NCI-H446 treated with DMSO at 0.1 percent for 48 hours (cell line): ENCODE data around the gene PTGS2.

Experiments used
- DNase-seq: peaks from one replicate; lab custom pipeline; 2025; lab: John Stamatoyannopoulos, UW

Gene PTGS2

GRCh38 chr1:186680245-186681061 lies at the start of gene PTGS2:
PTGS2 (minus strand) TSS chr1:186680423; CDS start chr1:186680290, 133 bp downstream.
- DNase-seq = peak; percentile 83

GRCh38 chr1:186722711-186723309 lies 42.6 kb upstream of the PTGS2 start:
- DNase-seq = no peak

DNA sequence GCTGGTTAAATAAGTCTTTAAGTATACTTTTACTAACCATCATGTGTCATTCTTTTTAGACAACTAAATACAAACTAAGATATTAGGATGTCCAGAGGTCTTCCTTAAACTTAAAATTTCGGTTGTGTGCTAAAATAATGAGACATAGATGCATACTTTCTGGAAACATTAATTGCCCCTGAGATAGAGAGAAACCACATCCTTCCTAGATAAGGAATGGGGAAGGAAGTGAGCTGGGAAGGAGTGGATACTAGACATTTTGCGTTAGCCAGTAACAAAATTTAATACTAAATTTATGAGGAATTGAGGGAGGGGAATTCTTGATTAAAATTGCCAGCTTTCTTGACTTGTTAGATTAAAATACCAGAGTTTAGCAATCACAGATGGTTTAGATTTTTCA lies 37.1 kb upstream of the PTGS2 start:
- no peak for DNase-seq

GRCh38 chr1:186715887-186716809 lies 35.9 kb upstream of the PTGS2 start:
- DNase-seq = no peak

DNA sequence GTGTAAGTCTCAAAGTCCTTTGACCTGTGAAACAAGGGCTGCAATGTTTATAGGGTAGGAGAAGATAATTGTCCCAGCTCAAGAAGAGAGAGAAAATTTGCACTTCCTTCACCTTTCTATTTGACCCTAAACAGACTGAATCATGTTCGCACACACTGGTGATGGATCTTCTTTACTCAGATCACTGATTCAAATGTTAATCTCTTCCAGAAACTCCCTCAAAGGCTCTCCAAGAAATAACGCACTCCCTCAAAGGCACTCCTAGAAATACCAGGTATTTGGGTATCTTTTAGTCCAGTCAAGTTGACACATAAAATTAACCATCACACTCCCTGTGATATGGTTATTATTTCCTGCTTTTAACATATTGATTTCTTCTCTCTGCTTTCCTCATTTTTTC lies 30.5 kb upstream of the PTGS2 start:
- no peak for DNase-seq

DNA sequence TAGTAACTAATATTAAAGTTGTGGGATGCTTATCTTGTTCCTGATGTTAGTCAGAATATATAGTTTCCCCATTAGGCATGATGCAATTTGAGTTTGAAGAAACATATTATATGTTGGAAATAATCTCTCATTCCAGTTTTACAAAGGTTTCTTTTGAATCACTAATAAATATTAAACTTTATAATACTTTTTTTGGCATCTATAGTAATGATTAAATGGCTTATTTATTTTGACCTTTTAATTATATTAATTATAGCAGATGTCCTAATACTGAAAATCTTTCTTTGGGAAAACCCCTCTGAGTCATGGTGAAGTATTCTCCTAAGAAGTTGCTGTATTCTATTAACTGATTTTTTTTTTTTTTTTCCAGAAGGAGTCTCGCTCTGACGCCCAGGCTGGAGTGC lies 28.5 kb upstream of the PTGS2 start:
- no peak for DNase-seq

GRCh38 chr1:186703209-186703766 lies 23.1 kb upstream of the PTGS2 start:
- DNase-seq = no peak

DNA sequence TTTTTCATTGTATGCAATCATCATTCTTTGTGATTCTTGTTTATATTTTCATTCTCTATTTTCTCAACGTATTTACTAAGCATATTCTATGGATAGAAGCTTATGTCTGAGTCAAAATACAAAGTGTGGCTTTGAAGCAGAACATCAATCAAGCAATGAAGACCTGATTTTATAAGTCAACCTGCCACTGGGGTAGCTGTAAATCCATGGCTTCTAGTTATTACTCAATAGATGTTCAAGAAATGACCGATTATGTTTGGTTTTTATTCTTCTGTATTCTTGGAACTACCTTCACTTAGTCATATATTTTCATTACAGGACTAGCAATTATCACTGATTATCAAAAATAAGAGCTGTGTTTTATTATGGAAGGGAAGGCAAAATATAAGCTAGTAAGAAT lies 20.5 kb upstream of the PTGS2 start:
- no peak for DNase-seq

- no peak for DNase-seq
Measured at GRCh38 chr1:186699519-186699918, 19.3 kb upstream of the PTGS2 start.

DNA sequence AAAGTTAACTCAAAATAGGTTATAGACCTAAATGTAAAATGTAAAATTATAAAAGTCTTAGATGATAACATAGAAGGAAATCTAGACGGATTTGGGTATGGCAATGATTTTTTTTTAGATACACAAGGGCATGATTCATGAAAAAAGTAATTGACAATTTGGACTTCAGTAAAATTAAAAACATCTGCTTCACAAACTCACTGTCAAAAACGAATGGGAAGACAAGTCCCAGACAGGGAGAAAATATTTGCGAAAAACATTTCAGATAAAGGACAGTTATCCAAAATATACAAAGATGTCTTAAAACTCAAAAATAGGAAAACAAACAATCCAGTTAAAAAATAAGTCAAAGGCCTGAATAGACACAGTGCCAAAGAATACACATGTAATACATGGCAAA lies 9.7 kb upstream of the PTGS2 start:
- no peak for DNase-seq

GRCh38 chr1:186689376-186689775 lies 9.2 kb upstream of the PTGS2 start:
- DNase-seq = no peak

DNA sequence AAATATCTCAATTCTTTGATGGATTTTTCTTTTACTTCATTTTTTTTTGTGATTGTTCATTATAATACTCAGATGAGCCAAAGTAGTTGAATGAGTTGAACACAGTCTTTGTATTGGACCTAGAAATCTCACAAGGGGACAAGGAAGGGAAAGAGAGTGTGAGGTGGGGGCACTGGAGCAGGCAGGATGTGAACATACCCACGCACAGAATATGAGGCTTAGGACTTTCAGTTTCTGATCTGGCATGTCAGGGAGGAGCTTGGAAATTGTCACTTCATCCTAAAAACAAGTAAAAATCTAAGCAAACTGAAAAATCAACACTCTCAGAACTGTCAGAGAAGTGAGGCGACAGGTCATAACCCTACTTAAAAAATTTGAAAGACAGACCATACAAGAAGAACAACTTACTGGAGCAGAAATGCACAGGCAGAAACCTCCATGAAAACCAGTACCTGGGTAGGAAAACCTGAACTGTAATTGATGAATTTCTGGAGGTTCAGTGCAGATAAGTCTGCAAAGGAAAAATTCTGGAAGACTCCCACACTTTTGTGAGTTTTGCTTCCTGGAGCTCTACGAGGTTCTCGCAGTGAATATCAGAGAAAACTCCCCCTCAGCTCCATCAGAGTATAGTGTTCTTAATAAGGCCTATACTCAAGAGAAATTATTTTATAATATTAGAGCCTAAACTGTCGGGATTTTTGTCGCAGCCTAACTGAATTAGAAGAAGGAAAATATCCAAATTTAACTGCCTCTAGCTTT lies 3.6 kb upstream of the PTGS2 start:
- no peak for DNase-seq

GRCh38 chr1:186682736-186683135 lies 2.5 kb upstream of the PTGS2 start:
- DNase-seq = no peak

DNA sequence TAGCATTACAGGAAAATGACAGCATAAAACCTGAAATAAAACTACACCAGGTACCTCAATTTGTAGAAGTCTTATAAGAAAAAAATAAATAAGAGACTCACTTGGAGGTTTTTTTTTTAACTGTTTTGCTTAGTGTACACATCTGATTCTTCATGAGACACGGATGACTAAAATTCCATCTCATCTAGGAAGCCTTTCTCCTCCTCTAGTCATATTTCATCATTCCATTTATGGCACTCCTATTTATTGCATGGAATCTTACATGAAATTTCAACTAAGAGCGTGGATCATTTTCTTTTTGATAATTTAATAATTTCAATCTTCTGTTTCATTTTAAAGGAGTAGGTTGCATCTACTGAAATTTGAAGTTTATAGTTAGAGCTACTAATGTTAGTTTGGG lies 1.6 kb upstream of the PTGS2 start:
- DNase-seq = no peak

- no peak for DNase-seq
Measured at GRCh38 chr1:186681121-186681520, 898 bp upstream of the PTGS2 start.

DNA sequence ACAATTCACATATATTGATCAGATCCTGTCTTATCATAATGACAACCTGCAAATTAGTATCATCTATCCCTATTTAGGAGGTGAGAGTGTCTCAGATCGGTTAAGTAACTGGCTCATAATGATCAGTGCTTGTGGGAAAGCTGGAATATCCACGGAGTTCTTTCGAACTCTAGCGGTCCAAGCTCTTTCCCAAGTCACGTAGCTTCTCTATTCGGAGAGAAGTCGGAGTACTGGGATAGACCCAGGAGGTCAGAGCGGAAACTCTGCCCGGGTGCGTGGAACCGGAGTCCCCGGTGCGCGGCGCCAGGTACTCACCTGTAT lies 339 bp downstream of the PTGS2 start:
- no peak for DNase-seq

GRCh38 chr1:186678155-186678554 lies 2.1 kb downstream of the PTGS2 start:
- DNase-seq = no peak

- DNase-seq = no peak
Measured at GRCh38 chr1:186672596-186672995, 7.6 kb downstream of the PTGS2 start.

DNA sequence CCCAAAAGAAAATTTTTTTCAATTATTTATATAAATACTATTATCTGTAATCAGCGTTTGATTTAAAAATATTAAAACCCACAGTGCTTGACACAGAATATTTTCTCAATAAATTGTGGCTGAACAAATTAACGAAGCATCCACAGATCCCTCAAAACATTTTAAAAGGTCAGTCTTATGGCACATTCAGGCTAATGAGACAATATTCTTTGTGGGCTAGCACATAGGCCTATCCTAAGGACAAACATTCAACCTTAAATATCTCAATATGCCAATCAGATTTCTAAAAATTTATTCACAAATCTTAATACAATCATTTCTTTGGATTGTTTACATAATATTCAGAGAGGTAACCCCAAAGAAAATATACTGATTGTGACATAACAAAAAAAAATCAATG lies 8.1 kb downstream of the PTGS2 start:
- DNase-seq = no peak

GRCh38 chr1:186671136-186671825 lies 8.9 kb downstream of the PTGS2 start:
- no peak for DNase-seq
